GM23338 (cell line): Measurements from ENCODE around the gene CRYBB2. TPM values are rescaled to one million over a fixed set of nuclear protein-coding genes. Genes with fewer than 3 reads are reported as not detected.
"Not testable (repeated sequence)": the region's sequence is repeated elsewhere in the genome, so short reads cannot be mapped to it uniquely, and the experiment has no call there.

ENCODE experiments used
- ATAC-seq: fragments of 200-7000 bp; cut with Tn5 transposase; 3 replicates; pipeline ENCODE4 v1.9.1; 2020
- DNase-seq: peaks from one replicate; pipeline ENCODE4 v3.0.0-alpha.2; 2015; ENCODE audit warnings: low spot score
- H2AFZ ChIP-seq: fragments of 200-600 bp; sonication (generic); 2 replicates; pipeline ENCODE4 v1.8.0; 2016; ENCODE audit warnings: antibody characterized with exemption, mild to moderate bottlenecking, moderate library complexity
- H3F3A ChIP-seq: fragments of 200-600 bp; sonication (generic); replicated peaks from 2 replicates; pipeline ENCODE4 v1.8.0; 2017; ENCODE audit warnings: antibody characterized with exemption, mixed run types, low read depth
- H3K27ac ChIP-seq: fragments of 200-600 bp; sonication (generic); 2 replicates; pipeline ENCODE4 v1.6.1; 2016; ENCODE audit warnings: low read depth
- H3K27me3 ChIP-seq: fragments of 200-600 bp; sonication (generic); 2 replicates; pipeline ENCODE4 v1.8.0; 2016; ENCODE audit warnings: mild to moderate bottlenecking, mixed run types, moderate library complexity; ENCODE audit not compliant: insufficient read depth
- H3K36me3 ChIP-seq: fragments of 200-600 bp; sonication (generic); 2 replicates; pipeline ENCODE4 v1.8.0; 2016; ENCODE audit warnings: mild to moderate bottlenecking; ENCODE audit not compliant: insufficient read depth
- H3K4me1 ChIP-seq: fragments of 200-600 bp; sonication (generic); 2 replicates; pipeline ENCODE4 v1.8.0; 2016; ENCODE audit warnings: mild to moderate bottlenecking, moderate library complexity; ENCODE audit not compliant: insufficient read depth
- H3K4me2 ChIP-seq: fragments of 200-600 bp; sonication (generic); 2 replicates; pipeline ENCODE4 v1.7.1; 2017; ENCODE audit warnings: mixed run types
- H3K4me3 ChIP-seq: fragments of 200-600 bp; sonication (generic); 2 replicates; pipeline ENCODE4 v1.6.1; 2016; ENCODE audit warnings: mixed run types
- H3K79me2 ChIP-seq: fragments of 200-600 bp; sonication (generic); replicated peaks from 2 replicates; pipeline ENCODE4 v1.8.0; 2017; ENCODE audit warnings: mild to moderate bottlenecking; ENCODE audit not compliant: insufficient read depth
- H3K9me2 ChIP-seq: fragments of 200-600 bp; sonication (generic); 2 replicates; pipeline ENCODE4 v1.8.0; 2017; ENCODE audit not compliant: insufficient read depth
- H4K20me1 ChIP-seq: fragments of 200-600 bp; sonication (generic); replicated peaks from 2 replicates; pipeline ENCODE4 v1.8.0; 2017; ENCODE audit warnings: mild to moderate bottlenecking; ENCODE audit not compliant: insufficient read depth
- H3K27ac Mint-ChIP-seq: 2 replicates; pipeline ENCODE4 v1.8.0; 2020; ENCODE audit warnings: inconsistent platforms, mild to moderate bottlenecking, moderate library complexity, mixed read lengths
- H3K27me3 Mint-ChIP-seq: 3 replicates; pipeline ENCODE4 v1.8.0; 2022; ENCODE audit warnings: low read depth, mild to moderate bottlenecking, moderate library complexity, mixed read lengths, inconsistent platforms; ENCODE audit not compliant: insufficient read depth, poor library complexity
- H3K36me3 Mint-ChIP-seq: 3 replicates; pipeline ENCODE4 v1.8.0; 2021; ENCODE audit warnings: low read depth, mild to moderate bottlenecking, inconsistent platforms, moderate library complexity, mixed read lengths
- H3K4me1 Mint-ChIP-seq: 3 replicates; pipeline ENCODE4 v1.8.0; 2020; ENCODE audit warnings: mild to moderate bottlenecking, inconsistent platforms, mixed read lengths
- H3K4me3 Mint-ChIP-seq: 3 replicates; pipeline ENCODE4 v1.8.0; 2021; ENCODE audit warnings: moderate library complexity, mild to moderate bottlenecking, inconsistent platforms, mixed read lengths
- H3K9me3 Mint-ChIP-seq: 3 replicates; pipeline ENCODE4 v1.8.0; 2020; ENCODE audit warnings: moderate library complexity, mild to moderate bottlenecking, inconsistent platforms, mixed read lengths
- CREB1 ChIP-seq: fragments of 250-450 bp; sonication (Bioruptor Pico); IDR thresholded peaks from 2 replicates; pipeline ENCODE4 v1.5.0; 2020; ENCODE audit warnings: low read depth, mild to moderate bottlenecking, moderate library complexity
- EZH2 ChIP-seq: fragments of 200-600 bp; sonication (generic); IDR thresholded peaks from one replicate; pipeline ENCODE4 v1.8.0; 2017; ENCODE audit warnings: antibody characterized with exemption, mild to moderate bottlenecking, low read depth; ENCODE audit not compliant: unreplicated experiment
- EZH2phosphoT487 ChIP-seq: fragments of 200-600 bp; sonication (generic); IDR thresholded peaks from one replicate; pipeline ENCODE4 v1.8.1; 2018; ENCODE audit warnings: antibody characterized with exemption; ENCODE audit not compliant: unreplicated experiment
- JUNB ChIP-seq: IDR thresholded peaks from one replicate; pipeline ENCODE4 v1.6.1; 2016; ENCODE audit warnings: antibody characterized with exemption; ENCODE audit not compliant: unreplicated experiment
- NANOG ChIP-seq: IDR thresholded peaks from 2 replicates; pipeline ENCODE4 v1.6.1; 2016; ENCODE audit warnings: antibody characterized with exemption, borderline replicate concordance
- POLR2AphosphoS5 ChIP-seq: IDR thresholded peaks from 2 replicates; pipeline ENCODE4 v1.6.1; 2016; ENCODE audit warnings: antibody characterized with exemption, low read depth
- STAT1 ChIP-seq: IDR thresholded peaks from one replicate; pipeline ENCODE4 v1.6.1; 2016; ENCODE audit warnings: antibody characterized with exemption; ENCODE audit not compliant: unreplicated experiment
- ZNF331 ChIP-seq: fragments of 250-450 bp; sonication (Bioruptor Pico); IDR thresholded peaks from 2 replicates; pipeline ENCODE4 v1.5.0; 2020; ENCODE audit warnings: low read depth, mild to moderate bottlenecking, moderate library complexity
- polyA plus RNA-seq: library from polyadenylated mRNA; unstranded; fragments of >200 nt; fragmentation: Nextera tagmentation; extraction: Ambion mirVana; gene quantifications from 2 replicates; pipeline ENCODE4 v1.2.1, GENCODE V29; 2016
- total RNA-seq: library from RNA; depleted of rRNA; stranded (reverse); fragments of >200 nt; shearing (Covaris generic); gene quantifications from 2 replicates; pipeline ENCODE4 v1.2.3, GENCODE V29; 2014
- TF ChIP-seq, protein P1 (sequence below), 2 experiments: fragments of 200-600 bp in 1 of 2; sonication (generic) in 1 of 2; conservative IDR thresholded peaks; 2 replicates each; pipeline versions ENCODE4 v1.5.1 to v1.6.1; 2016 to 2017; ENCODE audit warnings: antibody characterized with exemption in 2 of 2, low read depth in 2 of 2, mild to moderate bottlenecking in 2 of 2, moderate library complexity in 1 of 2
- TF ChIP-seq, protein P2 (sequence below): IDR thresholded peaks from one replicate; pipeline ENCODE4 v1.6.1; 2018; ENCODE audit warnings: antibody characterized with exemption; ENCODE audit not compliant: unreplicated experiment
- TF ChIP-seq, protein P3 (sequence below): IDR thresholded peaks from 2 replicates; pipeline ENCODE4 v1.6.1; 2016; ENCODE audit warnings: antibody characterized with exemption

The CRYBB2 gene
- total and polyA plus RNA-seq, 2 experiments from 2014 or later = 0.26 to 1.0 TPM

- peaks cover 12% of the 10 kb centered on the region for H3K27me3 Mint-ChIP-seq
- not testable (repeated sequence) for H3F3A ChIP-seq, H3K27me3 ChIP-seq, H3K36me3 ChIP-seq, H3K9me2 ChIP-seq, H3K79me2 ChIP-seq, H3K27ac ChIP-seq, H3K4me1 ChIP-seq, H3K9me3 Mint-ChIP-seq, H2AFZ ChIP-seq, H3K27ac Mint-ChIP-seq, H4K20me1 ChIP-seq
- H3K4me1 Mint-ChIP-seq = peaks cover 13% of the 10 kb centered on the region
- H3K36me3 Mint-ChIP-seq = peaks cover 33% of the 10 kb centered on the region
- DNase-seq (peak; percentile 87), ATAC-seq (peak; percentile 91)
- peak overlapping the region; percentile 57; the same call in 2 of the 3 replicates for H3K4me3 Mint-ChIP-seq
- Histone ChIP-seq H3K4me2 (0 out of 2 replicates have a peak overlapping the region, but pooled peaks have one; percentile 45), H3K4me3 (peak overlapping the region; percentile 38; the same call in 1 of the 2 replicates)
- TF ChIP-seq, protein P1, sequence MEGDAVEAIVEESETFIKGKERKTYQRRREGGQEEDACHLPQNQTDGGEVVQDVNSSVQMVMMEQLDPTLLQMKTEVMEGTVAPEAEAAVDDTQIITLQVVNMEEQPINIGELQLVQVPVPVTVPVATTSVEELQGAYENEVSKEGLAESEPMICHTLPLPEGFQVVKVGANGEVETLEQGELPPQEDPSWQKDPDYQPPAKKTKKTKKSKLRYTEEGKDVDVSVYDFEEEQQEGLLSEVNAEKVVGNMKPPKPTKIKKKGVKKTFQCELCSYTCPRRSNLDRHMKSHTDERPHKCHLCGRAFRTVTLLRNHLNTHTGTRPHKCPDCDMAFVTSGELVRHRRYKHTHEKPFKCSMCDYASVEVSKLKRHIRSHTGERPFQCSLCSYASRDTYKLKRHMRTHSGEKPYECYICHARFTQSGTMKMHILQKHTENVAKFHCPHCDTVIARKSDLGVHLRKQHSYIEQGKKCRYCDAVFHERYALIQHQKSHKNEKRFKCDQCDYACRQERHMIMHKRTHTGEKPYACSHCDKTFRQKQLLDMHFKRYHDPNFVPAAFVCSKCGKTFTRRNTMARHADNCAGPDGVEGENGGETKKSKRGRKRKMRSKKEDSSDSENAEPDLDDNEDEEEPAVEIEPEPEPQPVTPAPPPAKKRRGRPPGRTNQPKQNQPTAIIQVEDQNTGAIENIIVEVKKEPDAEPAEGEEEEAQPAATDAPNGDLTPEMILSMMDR (conservative IDR thresholded peaks at IDR 0.05; ENCODE audit: low read depth in 2 of 2) = peak; percentile 51 to 57
Observed at GRCh38 chr22:25178869-25179631, 40.4 kb upstream of the CRYBB2 start.

DNA sequence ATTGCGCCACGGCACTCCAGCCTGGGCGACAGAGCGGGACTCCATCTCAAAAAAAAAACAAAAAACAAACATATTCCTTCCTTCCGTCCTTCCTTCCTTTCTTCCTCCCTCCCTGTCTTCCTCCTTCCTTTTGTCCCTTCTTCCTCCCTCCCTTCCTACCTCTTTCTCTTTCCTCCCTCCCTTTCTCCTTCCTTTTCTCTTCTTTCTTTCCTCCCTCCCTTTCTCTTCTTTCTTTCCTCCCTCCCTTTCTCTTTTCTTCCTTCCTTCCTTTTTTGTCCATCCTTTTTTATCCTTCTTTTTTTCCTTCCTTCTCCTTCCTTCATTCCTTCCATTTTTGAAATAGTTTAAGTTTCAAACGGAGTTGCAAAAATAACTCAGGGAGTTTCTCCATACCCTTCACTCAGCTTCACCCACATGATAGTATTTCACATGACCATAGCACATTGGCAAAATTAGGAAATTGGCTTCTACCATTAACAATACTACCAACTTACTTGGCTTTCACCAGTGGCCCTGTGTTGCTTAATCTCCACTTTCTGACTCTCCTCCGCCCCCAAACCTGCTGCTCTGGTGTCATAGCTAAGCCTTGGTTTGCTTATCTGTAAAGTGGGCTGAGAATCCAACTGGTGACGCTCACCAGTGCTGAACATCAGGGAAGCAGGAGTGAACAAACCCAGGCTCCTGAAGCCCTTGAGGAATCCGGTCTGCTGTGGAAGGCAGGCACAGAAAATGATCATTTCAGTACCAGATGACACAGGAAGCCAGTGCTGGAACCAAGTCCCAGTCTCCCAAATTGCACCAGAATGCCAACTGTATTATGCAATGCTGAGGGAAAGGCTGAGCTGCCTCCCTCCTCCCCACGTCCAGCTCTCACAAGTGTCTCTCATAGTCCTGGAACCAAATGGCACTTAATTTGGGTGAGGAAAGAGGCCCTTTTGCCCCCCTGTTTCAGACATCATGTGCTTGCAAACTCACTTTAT lies 37.0 kb upstream of the CRYBB2 start:
- Histone ChIP-seq H3K36me3 (no peaks in the 10 kb centered on the region), H2AFZ (no peak overlapping the region), H3K27me3 (no peaks in the 10 kb centered on the region), H3K9me2 (no peaks in the 10 kb centered on the region), H4K20me1 (no peaks in the 10 kb centered on the region; the same call in 1 of the 2 replicates), H3K4me2 (no peak overlapping the region), H3K4me3 (no peak overlapping the region), H3F3A (no peaks in the 10 kb centered on the region), H3K4me1 (no peaks in the 10 kb centered on the region), H3K27ac (no peak overlapping the region), H3K79me2 (no peaks in the 10 kb centered on the region)
- no peak overlapping the region for H3K27ac Mint-ChIP-seq
- H3K9me3 Mint-ChIP-seq = peaks cover 9% of the 10 kb centered on the region
- no peak overlapping the region for H3K4me3 Mint-ChIP-seq
- ATAC-seq (no peak), DNase-seq (no peak)
- peaks cover 39% of the 10 kb centered on the region for H3K36me3 Mint-ChIP-seq
- H3K4me1 Mint-ChIP-seq = peaks cover 6% of the 10 kb centered on the region; the same call in 2 of the 3 replicates
- H3K27me3 Mint-ChIP-seq = peaks cover 11% of the 10 kb centered on the region
- TF ChIP-seq, protein P2, sequence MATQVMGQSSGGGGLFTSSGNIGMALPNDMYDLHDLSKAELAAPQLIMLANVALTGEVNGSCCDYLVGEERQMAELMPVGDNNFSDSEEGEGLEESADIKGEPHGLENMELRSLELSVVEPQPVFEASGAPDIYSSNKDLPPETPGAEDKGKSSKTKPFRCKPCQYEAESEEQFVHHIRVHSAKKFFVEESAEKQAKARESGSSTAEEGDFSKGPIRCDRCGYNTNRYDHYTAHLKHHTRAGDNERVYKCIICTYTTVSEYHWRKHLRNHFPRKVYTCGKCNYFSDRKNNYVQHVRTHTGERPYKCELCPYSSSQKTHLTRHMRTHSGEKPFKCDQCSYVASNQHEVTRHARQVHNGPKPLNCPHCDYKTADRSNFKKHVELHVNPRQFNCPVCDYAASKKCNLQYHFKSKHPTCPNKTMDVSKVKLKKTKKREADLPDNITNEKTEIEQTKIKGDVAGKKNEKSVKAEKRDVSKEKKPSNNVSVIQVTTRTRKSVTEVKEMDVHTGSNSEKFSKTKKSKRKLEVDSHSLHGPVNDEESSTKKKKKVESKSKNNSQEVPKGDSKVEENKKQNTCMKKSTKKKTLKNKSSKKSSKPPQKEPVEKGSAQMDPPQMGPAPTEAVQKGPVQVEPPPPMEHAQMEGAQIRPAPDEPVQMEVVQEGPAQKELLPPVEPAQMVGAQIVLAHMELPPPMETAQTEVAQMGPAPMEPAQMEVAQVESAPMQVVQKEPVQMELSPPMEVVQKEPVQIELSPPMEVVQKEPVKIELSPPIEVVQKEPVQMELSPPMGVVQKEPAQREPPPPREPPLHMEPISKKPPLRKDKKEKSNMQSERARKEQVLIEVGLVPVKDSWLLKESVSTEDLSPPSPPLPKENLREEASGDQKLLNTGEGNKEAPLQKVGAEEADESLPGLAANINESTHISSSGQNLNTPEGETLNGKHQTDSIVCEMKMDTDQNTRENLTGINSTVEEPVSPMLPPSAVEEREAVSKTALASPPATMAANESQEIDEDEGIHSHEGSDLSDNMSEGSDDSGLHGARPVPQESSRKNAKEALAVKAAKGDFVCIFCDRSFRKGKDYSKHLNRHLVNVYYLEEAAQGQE = no peak
- no peak for TF ChIP-seq ZNF331 (CRISPR knock-in tag)
- no peak for TF ChIP-seq EZH2
- TF ChIP-seq, protein P1 (conservative IDR thresholded peaks at IDR 0.05; ENCODE audit: low read depth in 2 of 2) = no peak
- no peak for TF ChIP-seq STAT1
- TF ChIP-seq POLR2AphosphoS5 = no peak
- TF ChIP-seq CREB1 (CRISPR knock-in tag) = no peak
- no peak for TF ChIP-seq EZH2phosphoT487
- TF ChIP-seq NANOG = no peak
- TF ChIP-seq JUNB = no peak
- TF ChIP-seq, protein P3, sequence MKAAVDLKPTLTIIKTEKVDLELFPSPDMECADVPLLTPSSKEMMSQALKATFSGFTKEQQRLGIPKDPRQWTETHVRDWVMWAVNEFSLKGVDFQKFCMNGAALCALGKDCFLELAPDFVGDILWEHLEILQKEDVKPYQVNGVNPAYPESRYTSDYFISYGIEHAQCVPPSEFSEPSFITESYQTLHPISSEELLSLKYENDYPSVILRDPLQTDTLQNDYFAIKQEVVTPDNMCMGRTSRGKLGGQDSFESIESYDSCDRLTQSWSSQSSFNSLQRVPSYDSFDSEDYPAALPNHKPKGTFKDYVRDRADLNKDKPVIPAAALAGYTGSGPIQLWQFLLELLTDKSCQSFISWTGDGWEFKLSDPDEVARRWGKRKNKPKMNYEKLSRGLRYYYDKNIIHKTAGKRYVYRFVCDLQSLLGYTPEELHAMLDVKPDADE = no peak
